ENCODE results near the gene CMSS1.
"Not testable (repeated sequence)": the region's sequence is repeated elsewhere in the genome, so short reads cannot be mapped to it uniquely, and the experiment has no call there.

CMSS1 gene

GRCh38 chr3:100207886-100208285 is 390.2 kb downstream of the CMSS1 start:
- DNase-seq: no peak

- no peak for DNase-seq
Observed at GRCh38 chr3:100209169-100209568, 391.5 kb downstream of the CMSS1 start.

GRCh38 chr3:100209948-100210771 is 392.5 kb downstream of the CMSS1 start:
- DNase-seq: peak; percentile 8

GRCh38 chr3:100210772-100211135 is 393.1 kb downstream of the CMSS1 start:
- peak; percentile 61 for DNase-seq

- DNase-seq: no peak
Observed at GRCh38 chr3:100213891-100214573, 396.4 kb downstream of the CMSS1 start.

- no peak for DNase-seq
Observed at GRCh38 chr3:100214574-100214964, 396.9 kb downstream of the CMSS1 start.

- no peak for DNase-seq
Observed at GRCh38 chr3:100216713-100217112, 399.1 kb downstream of the CMSS1 start.

- no peak for DNase-seq
Observed at GRCh38 chr3:100221159-100221558, 403.5 kb downstream of the CMSS1 start.

- DNase-seq: no peak
Observed at GRCh38 chr3:100225193-100225592, 407.5 kb downstream of the CMSS1 start.

- no peak for DNase-seq
Observed at GRCh38 chr3:100225883-100226282, 408.2 kb downstream of the CMSS1 start.

- peak; percentile 15 for DNase-seq
Observed at GRCh38 chr3:100226712-100227429, 409.2 kb downstream of the CMSS1 start.

GRCh38 chr3:100227511-100227921 is 409.9 kb downstream of the CMSS1 start:
- DNase-seq: no peak

- DNase-seq: no peak
Observed at GRCh38 chr3:100228247-100228646, 410.6 kb downstream of the CMSS1 start.

GRCh38 chr3:100229188-100229587 is 411.5 kb downstream of the CMSS1 start:
- DNase-seq: not testable (repeated sequence)

- DNase-seq: no peak
Observed at GRCh38 chr3:100230710-100231109, 413.0 kb downstream of the CMSS1 start.
